Measurements from ENCODE around the gene ZDHHC3.

DNA sequence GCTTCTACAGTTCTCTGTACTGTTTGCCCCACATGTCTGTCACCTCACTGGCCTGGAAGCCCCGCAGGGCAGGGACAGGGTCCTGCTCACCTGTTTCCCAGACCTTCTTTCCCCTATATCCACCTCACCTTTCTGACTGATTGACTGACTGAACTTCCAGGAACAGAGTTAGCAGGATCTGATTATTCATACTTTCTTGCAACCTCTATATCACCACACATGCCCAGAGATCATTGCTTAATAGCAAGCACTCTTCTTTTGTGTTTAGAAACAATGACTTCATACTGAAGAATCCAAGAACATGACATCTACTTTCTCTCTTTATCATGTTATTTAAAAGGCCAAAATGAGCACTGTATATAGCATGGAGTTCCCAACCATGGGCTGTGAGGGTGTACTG lies 32.1 kb upstream of the ZDHHC3 start:
- TF ChIP-seq, protein P1, sequence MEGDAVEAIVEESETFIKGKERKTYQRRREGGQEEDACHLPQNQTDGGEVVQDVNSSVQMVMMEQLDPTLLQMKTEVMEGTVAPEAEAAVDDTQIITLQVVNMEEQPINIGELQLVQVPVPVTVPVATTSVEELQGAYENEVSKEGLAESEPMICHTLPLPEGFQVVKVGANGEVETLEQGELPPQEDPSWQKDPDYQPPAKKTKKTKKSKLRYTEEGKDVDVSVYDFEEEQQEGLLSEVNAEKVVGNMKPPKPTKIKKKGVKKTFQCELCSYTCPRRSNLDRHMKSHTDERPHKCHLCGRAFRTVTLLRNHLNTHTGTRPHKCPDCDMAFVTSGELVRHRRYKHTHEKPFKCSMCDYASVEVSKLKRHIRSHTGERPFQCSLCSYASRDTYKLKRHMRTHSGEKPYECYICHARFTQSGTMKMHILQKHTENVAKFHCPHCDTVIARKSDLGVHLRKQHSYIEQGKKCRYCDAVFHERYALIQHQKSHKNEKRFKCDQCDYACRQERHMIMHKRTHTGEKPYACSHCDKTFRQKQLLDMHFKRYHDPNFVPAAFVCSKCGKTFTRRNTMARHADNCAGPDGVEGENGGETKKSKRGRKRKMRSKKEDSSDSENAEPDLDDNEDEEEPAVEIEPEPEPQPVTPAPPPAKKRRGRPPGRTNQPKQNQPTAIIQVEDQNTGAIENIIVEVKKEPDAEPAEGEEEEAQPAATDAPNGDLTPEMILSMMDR (IDR thresholded peaks at IDR 0.05) = no peak
- TF ChIP-seq EZH2 (IDR thresholded peaks at IDR 0.05) = no peak
- TF ChIP-seq EZH2phosphoT487 (IDR thresholded peaks at IDR 0.05) = no peak

Data from neural progenitor cell (in vitro differentiated cells).